ENCODE results near the gene SPRYD4.

DNA sequence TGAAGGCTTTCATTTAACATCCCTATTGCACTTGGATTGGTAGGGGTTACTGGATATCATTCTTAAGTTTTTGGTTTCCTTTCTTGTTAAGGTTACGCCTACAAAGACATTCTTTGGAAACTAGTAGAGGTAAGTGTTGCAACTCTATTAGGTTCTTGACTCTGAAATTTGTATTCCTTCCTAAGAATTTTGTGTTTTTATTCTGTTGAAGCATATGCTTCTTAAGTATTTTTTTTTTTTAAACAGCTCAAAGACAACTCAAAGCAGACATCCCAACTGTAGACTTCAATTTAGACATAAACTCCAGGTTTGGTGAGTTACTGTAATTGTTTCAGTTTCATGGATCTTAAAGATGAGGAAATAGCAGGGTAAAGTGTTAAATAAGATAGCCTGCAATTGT, 52.1 kb downstream of the SPRYD4 start:
- TF ChIP-seq GATA3 (IDR thresholded peaks at IDR 0.05; ENCODE audit: low read depth, low read length): no peak
- TF ChIP-seq GATA2 (IDR thresholded peaks at IDR 0.05; ENCODE audit: low read depth, low read length): no peak
